Nephron progenitor cell (in vitro differentiated cells): ENCODE results near the gene TMEM263.
"Not testable (repeated sequence)": the region's sequence is repeated elsewhere in the genome, so short reads cannot be mapped to it uniquely, and the experiment has no call there.

ENCODE experiments used
- DNase-seq: peaks from one replicate; pipeline ENCODE4 v3.0.0; 2021
- H3K27ac Mint-ChIP-seq: 2 replicates; pipeline ENCODE4 v1.8.0; 2021; ENCODE audit warnings: mild to moderate bottlenecking, moderate library complexity, mixed read lengths
- H3K27me3 Mint-ChIP-seq: 2 replicates; pipeline ENCODE4 v1.8.0; 2021; ENCODE audit warnings: mild to moderate bottlenecking, low read depth, mixed read lengths; ENCODE audit not compliant: poor library complexity
- H3K36me3 Mint-ChIP-seq: 2 replicates; pipeline ENCODE4 v1.8.0; 2021; ENCODE audit warnings: low read depth, mixed read lengths
- H3K4me1 Mint-ChIP-seq: 2 replicates; pipeline ENCODE4 v1.8.0; 2021; ENCODE audit warnings: mixed read lengths
- H3K4me3 Mint-ChIP-seq: 2 replicates; pipeline ENCODE4 v1.8.0; 2021; ENCODE audit warnings: mild to moderate bottlenecking, moderate library complexity, mixed read lengths
- H3K9me3 Mint-ChIP-seq: 2 replicates; pipeline ENCODE4 v1.8.0; 2021; ENCODE audit warnings: mild to moderate bottlenecking, moderate library complexity, mixed read lengths
- TF ChIP-seq, protein P1 (sequence below): fragments of 200-600 bp; sonication (generic); IDR thresholded peaks from 2 replicates; pipeline ENCODE4 v1.5.0; 2021; ENCODE audit warnings: antibody characterized with exemption

The TMEM263 gene

DNA sequence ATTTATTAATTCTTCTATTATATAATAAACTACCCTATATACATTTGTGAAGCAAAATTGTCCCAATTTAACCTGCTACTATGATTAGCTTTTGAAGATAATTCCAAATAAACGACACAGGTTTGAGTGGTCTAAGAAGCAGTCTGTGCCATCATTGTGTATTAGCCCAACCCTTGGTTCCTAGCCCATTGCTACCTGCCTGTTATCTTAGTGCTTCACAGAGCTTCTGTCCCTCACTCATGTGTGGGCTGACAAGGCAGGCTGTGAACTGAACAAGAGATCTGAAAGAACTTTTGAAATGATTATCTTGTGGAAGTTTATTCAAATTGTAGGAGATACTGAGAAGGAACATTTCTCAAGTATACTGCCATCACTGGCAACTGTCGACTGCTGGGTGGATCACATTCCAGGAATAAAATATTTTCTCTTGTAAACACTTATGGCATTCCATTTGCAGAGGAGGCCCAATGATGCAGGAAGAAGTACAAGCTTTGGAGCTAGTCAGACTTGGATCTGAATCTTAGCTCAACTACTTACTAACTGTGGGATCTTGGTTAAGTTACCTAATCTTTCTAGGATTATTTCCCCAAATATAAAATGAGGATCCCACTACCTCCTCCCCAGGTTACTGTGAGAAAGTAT is 39.0 kb downstream of the TMEM263 start:
- H3K27ac Mint-ChIP-seq = no peak overlapping the region
- H3K4me1 Mint-ChIP-seq = no peaks in the 10 kb centered on the region
- H3K4me3 Mint-ChIP-seq = no peak overlapping the region
- no peaks in the 10 kb centered on the region for H3K9me3 Mint-ChIP-seq
- TF ChIP-seq, protein P1, sequence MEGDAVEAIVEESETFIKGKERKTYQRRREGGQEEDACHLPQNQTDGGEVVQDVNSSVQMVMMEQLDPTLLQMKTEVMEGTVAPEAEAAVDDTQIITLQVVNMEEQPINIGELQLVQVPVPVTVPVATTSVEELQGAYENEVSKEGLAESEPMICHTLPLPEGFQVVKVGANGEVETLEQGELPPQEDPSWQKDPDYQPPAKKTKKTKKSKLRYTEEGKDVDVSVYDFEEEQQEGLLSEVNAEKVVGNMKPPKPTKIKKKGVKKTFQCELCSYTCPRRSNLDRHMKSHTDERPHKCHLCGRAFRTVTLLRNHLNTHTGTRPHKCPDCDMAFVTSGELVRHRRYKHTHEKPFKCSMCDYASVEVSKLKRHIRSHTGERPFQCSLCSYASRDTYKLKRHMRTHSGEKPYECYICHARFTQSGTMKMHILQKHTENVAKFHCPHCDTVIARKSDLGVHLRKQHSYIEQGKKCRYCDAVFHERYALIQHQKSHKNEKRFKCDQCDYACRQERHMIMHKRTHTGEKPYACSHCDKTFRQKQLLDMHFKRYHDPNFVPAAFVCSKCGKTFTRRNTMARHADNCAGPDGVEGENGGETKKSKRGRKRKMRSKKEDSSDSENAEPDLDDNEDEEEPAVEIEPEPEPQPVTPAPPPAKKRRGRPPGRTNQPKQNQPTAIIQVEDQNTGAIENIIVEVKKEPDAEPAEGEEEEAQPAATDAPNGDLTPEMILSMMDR = no peak
- no peaks in the 10 kb centered on the region for H3K27me3 Mint-ChIP-seq
- DNase-seq = no peak
- peaks cover 24% of the 10 kb centered on the region for H3K36me3 Mint-ChIP-seq

DNA sequence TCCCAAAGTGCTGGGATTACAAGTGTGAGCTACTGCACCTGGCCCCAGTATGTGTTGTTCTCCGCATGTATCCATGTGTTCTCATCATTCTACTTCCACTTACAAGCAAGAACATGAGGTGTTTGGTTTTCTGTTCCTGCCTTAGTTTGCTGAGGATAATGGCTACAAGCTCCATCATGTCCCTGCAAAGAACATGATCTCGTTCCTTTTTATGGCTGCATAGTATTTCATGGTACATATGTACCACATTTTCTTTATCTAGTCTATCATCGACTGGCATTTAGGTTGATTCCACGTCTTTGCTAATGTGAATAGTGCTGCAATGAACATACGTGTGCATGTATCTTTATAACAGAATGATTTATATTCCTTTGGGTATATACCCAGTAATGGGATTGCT is 40.4 kb downstream of the TMEM263 start:
- H3K27me3 Mint-ChIP-seq, H3K4me1 Mint-ChIP-seq, H3K4me3 Mint-ChIP-seq, H3K9me3 Mint-ChIP-seq, DNase-seq, H3K27ac Mint-ChIP-seq: not testable (repeated sequence)
- H3K36me3 Mint-ChIP-seq = peaks cover 33% of the 10 kb centered on the region

DNA sequence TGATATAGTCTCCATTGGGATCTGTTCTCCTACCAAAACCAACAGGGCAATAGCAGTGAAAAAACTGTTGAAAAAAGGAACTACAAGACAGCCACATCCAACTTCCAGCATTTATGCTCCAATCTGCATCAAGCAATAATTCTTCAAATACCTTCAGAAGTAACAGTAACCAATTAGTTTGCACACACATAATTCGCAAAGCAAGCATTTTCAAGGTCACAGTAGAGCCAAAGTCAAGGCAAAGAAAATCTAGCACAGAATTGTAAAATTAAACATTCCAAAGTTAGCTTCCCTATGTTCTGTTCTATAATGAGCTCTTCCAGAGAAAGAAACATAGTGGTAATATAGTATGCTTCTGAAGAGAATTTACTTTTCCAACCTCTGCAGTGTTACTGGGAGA is 42.2 kb downstream of the TMEM263 start:
- H3K36me3 Mint-ChIP-seq = peaks cover 51% of the 10 kb centered on the region
- H3K9me3 Mint-ChIP-seq = peaks cover 5% of the 10 kb centered on the region
- no peak for DNase-seq
- no peak overlapping the region for H3K27ac Mint-ChIP-seq
- TF ChIP-seq, protein P1 = no peak
- no peaks in the 10 kb centered on the region for H3K27me3 Mint-ChIP-seq
- no peak overlapping the region for H3K4me3 Mint-ChIP-seq
- H3K4me1 Mint-ChIP-seq = no peaks in the 10 kb centered on the region

DNA sequence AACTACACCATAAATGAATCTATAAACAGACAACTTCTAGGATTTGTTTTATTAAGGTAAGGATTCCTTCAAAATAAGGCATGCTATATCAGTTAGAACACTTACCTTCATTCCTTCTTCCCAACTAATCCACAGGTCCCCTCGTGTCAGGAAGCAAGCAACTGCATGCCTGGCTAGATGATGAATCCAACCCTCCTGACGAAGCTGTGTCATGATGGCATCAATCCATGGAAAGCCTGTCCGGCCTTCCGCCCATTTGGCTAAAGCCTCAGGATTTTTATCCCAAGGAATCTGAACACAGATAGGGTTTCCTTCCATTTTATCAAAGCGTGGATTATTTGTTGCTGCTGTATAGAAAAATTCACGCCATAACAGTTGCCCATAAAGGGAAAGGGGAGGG is 43.7 kb downstream of the TMEM263 start:
- no peak for DNase-seq
- H3K27me3 Mint-ChIP-seq = no peaks in the 10 kb centered on the region
- TF ChIP-seq, protein P1 = no peak
- H3K4me3 Mint-ChIP-seq = no peak overlapping the region
- peaks cover 5% of the 10 kb centered on the region for H3K9me3 Mint-ChIP-seq
- no peak overlapping the region for H3K27ac Mint-ChIP-seq
- H3K4me1 Mint-ChIP-seq = no peaks in the 10 kb centered on the region
- H3K36me3 Mint-ChIP-seq = peaks cover 56% of the 10 kb centered on the region

DNA sequence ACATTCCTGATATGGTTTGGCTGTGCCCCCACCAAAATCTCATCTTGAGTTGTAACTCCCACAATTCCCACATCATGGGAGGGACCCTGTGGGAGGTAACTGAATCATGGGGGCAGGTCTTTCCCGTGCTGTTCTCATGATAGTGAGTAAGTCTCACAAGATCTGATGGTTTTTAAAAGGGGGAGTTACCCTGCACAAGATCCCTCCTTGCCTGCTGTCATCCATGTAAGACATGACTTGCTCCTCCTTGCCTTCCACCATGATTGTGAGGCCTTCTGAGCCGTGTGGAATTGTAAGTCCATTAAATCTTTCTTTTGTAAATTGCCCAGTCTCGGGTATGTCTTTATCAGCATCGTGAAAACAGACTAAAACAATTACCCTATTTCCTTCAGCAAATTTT is 47.0 kb downstream of the TMEM263 start:
- not testable (repeated sequence) for H3K27me3 Mint-ChIP-seq, H3K4me1 Mint-ChIP-seq, H3K4me3 Mint-ChIP-seq, H3K27ac Mint-ChIP-seq, DNase-seq, H3K9me3 Mint-ChIP-seq
- peaks cover 40% of the 10 kb centered on the region for H3K36me3 Mint-ChIP-seq

DNA sequence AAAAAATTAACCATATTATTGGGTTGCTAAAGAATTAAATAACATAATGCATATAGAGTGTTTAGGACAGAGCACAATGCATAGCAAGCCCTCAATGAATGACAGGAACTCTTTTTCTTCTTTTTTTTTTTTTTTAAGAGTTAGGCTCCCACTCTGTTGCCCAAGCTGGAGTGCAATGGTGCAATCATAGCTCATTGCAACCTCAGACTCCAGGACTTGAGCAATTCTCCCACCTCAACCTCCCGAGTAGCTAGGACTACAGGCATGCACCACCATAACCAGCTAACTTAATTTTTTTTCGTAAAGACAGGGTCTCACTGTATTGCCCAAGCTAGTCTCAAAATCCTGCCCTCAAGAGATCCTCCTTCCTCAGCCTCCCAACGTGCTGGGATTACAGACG is 51.7 kb downstream of the TMEM263 start:
- Mint-ChIP-seq H3K4me3 (no peak overlapping the region), H3K27ac (no peak overlapping the region), H3K9me3 (peaks cover 8% of the 10 kb centered on the region), H3K27me3 (no peaks in the 10 kb centered on the region), H3K4me1 (no peaks in the 10 kb centered on the region), H3K36me3 (peaks cover 41% of the 10 kb centered on the region)
- TF ChIP-seq, protein P1 = no peak
- no peak for DNase-seq

DNA sequence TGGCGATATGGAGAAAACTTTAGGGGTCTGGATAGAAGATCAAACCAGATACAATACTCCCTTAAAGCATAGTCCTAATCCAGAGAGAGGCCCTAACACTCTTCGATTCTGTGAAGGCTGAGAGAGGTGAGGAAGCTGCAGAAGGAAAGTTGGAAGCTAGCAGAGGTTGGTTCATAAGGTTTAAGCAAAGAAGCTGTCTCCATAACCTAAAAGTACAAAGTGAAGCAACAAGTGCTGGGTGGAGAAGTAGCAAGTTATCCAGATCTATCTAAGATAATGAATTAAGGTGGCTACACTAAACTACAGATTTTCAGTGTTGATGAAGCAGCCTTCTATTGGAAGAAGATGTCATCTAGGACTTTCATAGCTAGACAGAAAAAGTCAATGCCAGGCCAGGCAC is 55.8 kb downstream of the TMEM263 start:
- Mint-ChIP-seq H3K4me1 (no peaks in the 10 kb centered on the region), H3K36me3 (peaks cover 38% of the 10 kb centered on the region), H3K27ac (no peak overlapping the region), H3K9me3 (peaks cover 3% of the 10 kb centered on the region), H3K27me3 (no peaks in the 10 kb centered on the region), H3K4me3 (no peak overlapping the region)
- TF ChIP-seq, protein P1 = no peak
- DNase-seq = no peak
